AML-193 (cell line): Measurements from ENCODE around the gene GPC5.
A peak's percentile ranks its signal among the peaks of the same experiment; 100 is the strongest.

Experiments used
- DNase-seq, 2 experiments: peaks; one replicate each; lab custom pipeline; 2025; lab: John Stamatoyannopoulos, UW

The GPC5 gene

GRCh38 chr13:92355213-92355612 lies 956.8 kb downstream of the GPC5 start:
- DNase-seq: peak; percentile 25 to 32

GRCh38 chr13:92362717-92363116 lies 964.3 kb downstream of the GPC5 start:
- DNase-seq: no peak

DNA sequence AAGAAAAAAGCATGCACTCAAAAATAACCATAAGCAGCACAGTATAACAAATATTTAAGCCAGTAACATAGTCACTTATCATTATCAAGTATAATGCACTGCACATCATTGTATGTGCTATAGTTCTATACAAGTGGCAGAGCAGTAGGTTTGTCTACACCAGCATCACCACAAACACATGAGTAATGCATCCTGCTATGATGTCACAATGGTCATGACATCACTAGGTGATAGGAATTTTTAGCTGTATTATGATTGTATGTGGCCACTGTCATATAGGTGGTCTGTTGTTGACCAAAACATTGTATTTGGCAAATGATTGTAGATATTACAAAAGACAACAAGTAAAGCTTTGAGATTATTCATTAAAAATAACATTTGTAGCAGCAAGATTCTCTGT lies 967.5 kb downstream of the GPC5 start:
- DNase-seq: no peak

GRCh38 chr13:92377396-92377795 lies 979.0 kb downstream of the GPC5 start:
- no peak for DNase-seq

DNA sequence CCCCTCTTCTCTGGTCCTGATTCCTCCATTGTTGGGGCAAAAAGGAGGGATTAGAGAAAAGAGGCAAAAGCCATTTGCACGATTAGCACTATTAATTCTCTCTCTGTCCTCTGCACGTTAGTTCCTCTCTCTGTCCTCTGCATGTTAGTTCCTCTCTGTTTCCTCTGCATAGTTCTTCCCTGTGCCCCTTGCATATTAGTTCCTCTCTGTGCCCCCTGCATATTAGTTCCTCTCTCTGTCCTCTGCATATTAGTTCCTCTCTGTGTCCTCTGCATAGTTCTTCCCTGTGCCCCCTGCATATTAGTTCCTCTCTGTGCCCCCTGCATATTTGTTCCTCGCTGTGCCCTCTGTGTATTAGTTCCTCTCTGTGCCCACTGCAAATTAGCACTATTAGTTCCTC lies 981.0 kb downstream of the GPC5 start:
- DNase-seq: peak; percentile 89

DNA sequence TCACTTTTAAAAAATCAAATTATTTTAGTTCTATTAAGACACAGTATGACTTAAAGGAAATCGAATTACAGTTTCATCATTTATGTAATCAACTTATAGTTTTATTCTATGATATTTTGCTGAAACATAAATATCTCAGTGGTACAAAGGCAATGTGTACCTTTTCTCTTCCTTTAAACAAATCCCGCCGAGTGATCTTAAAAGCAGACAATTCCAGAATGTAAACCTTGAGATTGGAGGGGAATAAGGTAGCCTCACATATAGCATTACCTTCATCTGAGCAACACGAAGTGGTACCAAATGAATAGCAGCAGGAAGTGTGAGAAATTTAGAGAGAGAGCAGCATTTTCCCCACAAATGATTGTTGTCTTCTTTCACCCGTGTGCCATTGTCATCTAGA lies 986.0 kb downstream of the GPC5 start:
- no peak for DNase-seq

DNA sequence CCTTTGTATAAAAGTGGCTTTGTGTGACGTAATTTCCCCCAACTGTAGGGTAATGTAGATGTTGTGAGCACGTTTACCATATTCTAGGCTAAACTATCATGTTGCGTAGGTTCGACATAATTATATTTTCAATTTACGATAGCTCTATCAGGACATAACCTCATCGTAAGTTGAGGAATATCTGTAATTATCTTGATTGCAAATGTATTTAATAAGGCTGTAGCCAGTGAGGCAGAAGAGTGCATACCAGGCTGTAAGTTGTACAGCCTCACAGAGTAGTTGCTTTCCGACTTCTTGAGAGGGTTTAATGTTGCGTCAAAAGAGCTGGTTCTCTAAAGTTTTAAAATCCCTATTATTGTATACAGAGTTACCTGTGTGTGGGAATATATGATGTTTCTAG lies 988.8 kb downstream of the GPC5 start:
- DNase-seq: no peak

- DNase-seq: no peak
Observed at GRCh38 chr13:92390217-92390616, 991.8 kb downstream of the GPC5 start.

- no peak for DNase-seq
Observed at GRCh38 chr13:92403606-92404005, 1005.2 kb downstream of the GPC5 start.

DNA sequence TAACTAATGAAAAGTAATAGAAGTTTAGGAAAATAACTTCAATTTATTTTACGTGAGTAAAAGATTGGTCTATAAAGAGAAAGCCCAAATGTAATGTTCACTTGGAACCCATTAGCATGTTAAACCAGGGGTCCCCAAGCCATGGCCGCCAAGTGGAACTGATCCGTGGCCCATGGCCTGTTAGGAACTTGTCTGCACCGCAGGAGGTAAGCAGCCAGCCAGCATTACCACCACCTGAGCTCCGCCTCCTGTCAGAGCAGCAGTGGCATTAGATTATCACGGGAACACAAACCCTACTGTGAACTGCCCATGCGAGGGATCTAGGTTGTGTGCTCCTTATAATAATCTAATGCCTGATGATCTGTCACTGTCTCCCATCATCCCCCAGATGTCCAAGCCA lies 1009.4 kb downstream of the GPC5 start:
- no peak for DNase-seq

- DNase-seq: no peak
Observed at GRCh38 chr13:92412481-92412880, 1014.1 kb downstream of the GPC5 start.

- no peak for DNase-seq
Observed at GRCh38 chr13:92412996-92413395, 1014.6 kb downstream of the GPC5 start.

DNA sequence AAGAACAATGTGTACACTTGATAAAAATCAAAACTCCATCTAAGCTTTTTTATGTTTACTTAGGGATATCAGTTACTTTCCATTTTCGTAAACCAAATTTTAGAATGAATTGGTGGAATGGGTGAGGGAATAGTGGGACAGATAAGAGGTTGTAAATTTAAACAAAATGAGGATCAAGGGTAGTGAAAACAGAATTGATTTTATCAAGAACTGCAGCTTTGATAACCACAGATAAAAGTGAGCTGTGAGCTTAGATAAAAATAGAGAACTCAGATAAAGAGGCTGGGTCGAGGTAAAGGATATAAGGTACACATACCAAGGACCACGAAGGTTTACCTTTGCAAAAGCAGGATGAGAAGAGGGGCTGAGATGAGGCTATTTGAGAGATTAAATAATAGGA lies 1015.0 kb downstream of the GPC5 start:
- DNase-seq: no peak

DNA sequence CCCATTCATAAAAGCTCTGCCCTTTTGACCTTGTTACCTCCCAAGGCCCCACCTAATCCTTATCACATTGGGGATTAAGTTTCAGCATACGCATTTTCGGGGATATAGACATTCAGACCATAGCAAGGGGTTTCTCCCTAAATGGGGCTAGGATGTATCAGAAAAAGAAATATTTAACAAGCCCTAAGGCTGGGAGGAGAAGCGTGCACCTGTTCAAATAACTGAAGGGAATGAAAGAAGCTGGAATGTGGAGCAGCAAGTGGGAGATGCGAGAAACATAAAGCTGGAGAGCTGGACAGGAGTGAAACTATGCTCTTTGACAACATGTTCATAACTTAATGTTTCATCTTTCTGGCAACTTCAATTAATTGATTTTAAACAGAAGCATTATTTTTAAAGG lies 1016.4 kb downstream of the GPC5 start:
- no peak for DNase-seq

- DNase-seq: no peak
Observed at GRCh38 chr13:92415781-92416180, 1017.4 kb downstream of the GPC5 start.

DNA sequence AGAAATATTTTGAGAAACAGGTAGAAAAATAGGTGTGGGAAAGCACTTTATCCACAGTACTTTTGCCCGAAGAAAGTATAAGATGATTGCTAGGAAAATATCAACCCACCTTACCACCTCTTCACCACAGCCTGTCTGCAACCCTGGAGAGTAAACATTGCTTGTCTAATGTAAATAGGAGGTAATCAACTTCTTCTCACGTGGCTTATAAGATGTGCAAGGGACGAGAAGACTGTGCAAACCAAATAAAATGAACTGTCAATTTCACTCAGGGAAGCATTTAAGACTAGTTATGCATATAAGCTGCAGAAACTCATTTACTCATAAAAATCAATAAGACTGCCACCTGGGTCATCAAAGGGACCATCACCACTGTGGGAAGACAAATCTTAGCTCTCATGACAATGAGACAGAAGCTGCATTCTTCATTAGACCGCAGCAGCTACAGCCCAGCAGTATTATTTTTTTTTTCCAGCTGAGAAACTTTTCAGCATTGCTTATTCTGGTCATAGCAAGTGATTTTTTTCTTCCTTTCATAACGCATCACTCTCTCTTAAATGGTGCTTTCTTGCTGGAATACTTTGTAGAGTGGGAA lies 1020.5 kb downstream of the GPC5 start:
- DNase-seq: no peak

GRCh38 chr13:92429231-92429630 lies 1030.8 kb downstream of the GPC5 start:
- no peak for DNase-seq

DNA sequence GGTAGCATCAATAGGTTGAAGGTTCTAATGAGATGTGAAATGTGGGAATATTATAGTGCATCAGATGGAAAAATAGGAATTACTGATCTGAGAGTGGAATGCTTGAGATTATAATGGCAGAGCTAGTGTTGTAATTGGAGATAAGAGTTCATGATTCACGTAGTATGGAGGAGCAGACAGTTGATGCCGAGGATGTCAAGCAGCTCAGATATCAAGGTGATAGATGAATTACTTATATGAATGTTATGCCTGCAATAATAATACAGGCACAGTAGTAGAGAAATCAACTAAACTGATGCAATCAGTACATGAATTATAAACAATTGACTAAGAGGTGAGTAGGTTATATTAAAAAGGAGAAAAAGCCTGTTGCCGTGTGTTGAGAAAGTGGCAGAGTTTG lies 1035.0 kb downstream of the GPC5 start:
- no peak for DNase-seq

GRCh38 chr13:92433963-92434362 lies 1035.5 kb downstream of the GPC5 start:
- DNase-seq: no peak

- DNase-seq: no peak
Observed at GRCh38 chr13:92436924-92437323, 1038.5 kb downstream of the GPC5 start.

DNA sequence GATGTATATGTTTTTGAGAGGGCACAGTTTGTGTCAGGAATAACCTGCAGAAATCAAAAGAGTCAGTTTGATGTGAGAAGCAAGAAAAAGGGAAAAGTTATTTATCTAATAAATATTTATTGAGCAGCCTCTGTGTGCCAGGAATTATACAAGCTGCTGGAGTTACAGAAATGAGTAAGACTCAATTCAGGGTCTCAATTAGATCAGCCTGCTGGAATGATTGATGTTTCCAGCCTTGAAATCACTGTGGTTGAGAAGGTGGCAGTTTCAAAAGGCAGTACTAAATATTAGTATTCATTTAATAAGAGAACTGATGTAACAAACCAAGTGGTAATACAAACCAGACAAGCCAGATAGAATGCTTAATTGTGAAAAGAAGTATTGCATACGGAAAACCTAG lies 1045.8 kb downstream of the GPC5 start:
- no peak for DNase-seq

GRCh38 chr13:92451060-92451459 lies 1052.6 kb downstream of the GPC5 start:
- DNase-seq: no peak

GRCh38 chr13:92452840-92453239 lies 1054.4 kb downstream of the GPC5 start:
- DNase-seq: no peak

GRCh38 chr13:92459306-92459705 lies 1060.9 kb downstream of the GPC5 start:
- no peak for DNase-seq

DNA sequence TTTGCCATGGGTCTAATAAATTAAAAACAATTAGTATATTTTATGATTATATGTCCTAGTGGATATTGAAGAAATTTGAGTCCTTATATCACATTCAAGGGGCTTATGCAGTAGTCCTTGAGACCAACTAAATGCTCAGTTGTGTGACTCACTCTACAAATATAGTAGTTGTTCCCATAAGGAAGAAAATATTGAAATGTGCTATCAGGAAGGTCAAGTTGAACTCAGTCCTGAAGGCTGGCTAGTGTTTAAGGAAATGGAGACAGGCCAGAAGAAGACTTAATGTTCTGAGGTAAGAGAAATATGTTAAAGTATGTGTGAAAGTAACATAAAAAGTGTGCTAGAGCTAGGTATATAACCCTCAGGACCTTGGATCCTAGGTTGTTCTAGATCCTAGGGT lies 1062.1 kb downstream of the GPC5 start:
- no peak for DNase-seq
